HG03066 (cell line): ENCODE measurements around the gene SNX25.
"Not testable (repeated sequence)": the region's sequence is repeated elsewhere in the genome, so short reads cannot be mapped to it uniquely, and the experiment has no call there.

Source experiments
- ATAC-seq: cut with Tn5 transposase; IDR thresholded peaks from one replicate; pipeline ENCODE4 v1.9.1; 2021; ENCODE audit warnings: low read depth; ENCODE audit not compliant: unreplicated experiment

SNX25 gene

GRCh38 chr4:185227713-185228278 is 18.4 kb downstream of the SNX25 start:
- no peak for ATAC-seq

GRCh38 chr4:185229021-185229818 is 19.8 kb downstream of the SNX25 start:
- no peak for ATAC-seq

GRCh38 chr4:185232370-185232769 is 23.0 kb downstream of the SNX25 start:
- no peak for ATAC-seq

- no peak for ATAC-seq
These were observed 25.9 kb downstream of the SNX25 start for GRCh38 chr4:185235119-185235842.

- no peak for ATAC-seq
These were observed 26.6 kb downstream of the SNX25 start for GRCh38 chr4:185235843-185236503.

GRCh38 chr4:185237175-185237574 is 27.8 kb downstream of the SNX25 start:
- no peak for ATAC-seq

- ATAC-seq, result no peak
These were observed 28.9 kb downstream of the SNX25 start for GRCh38 chr4:185238215-185238681.

- no peak for ATAC-seq
These were observed 29.4 kb downstream of the SNX25 start for GRCh38 chr4:185238750-185239149.

GRCh38 chr4:185240486-185240885 is 31.1 kb downstream of the SNX25 start:
- not testable (repeated sequence) for ATAC-seq

- no peak for ATAC-seq
These were observed 33.5 kb downstream of the SNX25 start for GRCh38 chr4:185242749-185243533.

- no peak for ATAC-seq
These were observed 34.5 kb downstream of the SNX25 start for GRCh38 chr4:185243879-185244278.

GRCh38 chr4:185244763-185245162 is 35.4 kb downstream of the SNX25 start:
- ATAC-seq, result no peak

GRCh38 chr4:185246453-185246852 is 37.1 kb downstream of the SNX25 start:
- no peak for ATAC-seq

- ATAC-seq, result no peak
These were observed 37.8 kb downstream of the SNX25 start for GRCh38 chr4:185247151-185247550.

- ATAC-seq, result no peak
These were observed 39.1 kb downstream of the SNX25 start for GRCh38 chr4:185248393-185249039.

GRCh38 chr4:185249105-185249504 is 39.7 kb downstream of the SNX25 start:
- ATAC-seq, result no peak

- ATAC-seq, result no peak
These were observed 45.0 kb downstream of the SNX25 start for GRCh38 chr4:185254434-185254833.

- no peak for ATAC-seq
These were observed 46.5 kb downstream of the SNX25 start for GRCh38 chr4:185255868-185256267.

GRCh38 chr4:185256446-185256845 is 47.0 kb downstream of the SNX25 start:
- ATAC-seq, result no peak

GRCh38 chr4:185257086-185257485 is 47.7 kb downstream of the SNX25 start:
- no peak for ATAC-seq
